HEK293 (cell line): ENCODE data around the gene P3H4.

ENCODE experiments used
- GLIS2 ChIP-seq: fragments of 450-650 bp; formaldehyde crosslinking; IDR thresholded peaks from 2 replicates; pipeline ENCODE4 v1.5.1; 2016; ENCODE audit warnings: missing biosample characterization, missing genetic modification characterization
- PRDM1 ChIP-seq: fragments of 450-650 bp; formaldehyde crosslinking; IDR thresholded peaks from 2 replicates; pipeline ENCODE4; 2016; ENCODE audit warnings: missing biosample characterization, missing genetic modification characterization
- TRIM28 ChIP-seq: IDR thresholded peaks from 2 replicates; pipeline ENCODE4 v1.6.1; 2011; ENCODE audit warnings: low read length, control low read depth, borderline replicate concordance
- ZBTB17 ChIP-seq: fragments of 450-650 bp; formaldehyde crosslinking; IDR thresholded peaks from 2 replicates; pipeline ENCODE4 v1.5.1; 2016; ENCODE audit warnings: missing biosample characterization, missing genetic modification characterization
- ZNF10 ChIP-seq: fragments of 450-650 bp; formaldehyde crosslinking; IDR thresholded peaks from 2 replicates; pipeline ENCODE4 v1.5.1; 2017; ENCODE audit warnings: missing biosample characterization, missing genetic modification characterization
- ZNF19 ChIP-seq: fragments of 450-650 bp; formaldehyde crosslinking; IDR thresholded peaks from 2 replicates; pipeline ENCODE4; 2016; ENCODE audit warnings: missing biosample characterization, missing genetic modification characterization, low read depth
- ZNF23 ChIP-seq: fragments of 450-650 bp; formaldehyde crosslinking; IDR thresholded peaks from 2 replicates; pipeline ENCODE4 v1.5.1; 2016; ENCODE audit warnings: missing biosample characterization, missing genetic modification characterization, borderline replicate concordance
- ZNF239 ChIP-seq: fragments of 450-650 bp; formaldehyde crosslinking; IDR thresholded peaks from 2 replicates; pipeline ENCODE4 v1.5.1; 2016; ENCODE audit warnings: missing biosample characterization, missing genetic modification characterization
- ZNF24 ChIP-seq: fragments of 450-650 bp; formaldehyde crosslinking; IDR thresholded peaks from 2 replicates; pipeline ENCODE4 v1.5.1; 2016; ENCODE audit warnings: missing biosample characterization, missing genetic modification characterization
- ZNF248 ChIP-seq: fragments of 450-650 bp; formaldehyde crosslinking; IDR thresholded peaks from 2 replicates; pipeline ENCODE4 v1.5.1; 2017; ENCODE audit warnings: missing biosample characterization, missing genetic modification characterization
- ZNF302 ChIP-seq: fragments of 450-650 bp; formaldehyde crosslinking; IDR thresholded peaks from 2 replicates; pipeline ENCODE4 v1.5.1; 2016; ENCODE audit warnings: missing biosample characterization, missing genetic modification characterization, low read depth
- ZNF335 ChIP-seq: fragments of 450-650 bp; formaldehyde crosslinking; conservative IDR thresholded peaks from 2 replicates; pipeline ENCODE4 v1.5.1; 2016; ENCODE audit warnings: missing biosample characterization, missing genetic modification characterization
- ZNF391 ChIP-seq: fragments of 450-650 bp; formaldehyde crosslinking; IDR thresholded peaks from 2 replicates; pipeline ENCODE4 v1.5.1; 2016; ENCODE audit warnings: low read depth, missing biosample characterization, missing genetic modification characterization, borderline replicate concordance
- ZNF473 ChIP-seq: fragments of 450-650 bp; formaldehyde crosslinking; IDR thresholded peaks from 2 replicates; pipeline ENCODE4 v1.5.1; 2017; ENCODE audit warnings: missing biosample characterization, missing genetic modification characterization
- ZNF558 ChIP-seq: fragments of 450-650 bp; formaldehyde crosslinking; IDR thresholded peaks from 2 replicates; pipeline ENCODE4 v1.5.1; 2016; ENCODE audit warnings: missing biosample characterization, missing genetic modification characterization
- ZNF658 ChIP-seq: fragments of 450-650 bp; formaldehyde crosslinking; IDR thresholded peaks from 2 replicates; pipeline ENCODE4; 2016; ENCODE audit warnings: missing biosample characterization, missing genetic modification characterization
- TF ChIP-seq, protein P1 (sequence below): fragments of 450-650 bp; formaldehyde crosslinking; IDR thresholded peaks from 2 replicates; pipeline ENCODE4 v1.5.1; 2016; ENCODE audit warnings: missing biosample characterization, missing genetic modification characterization
- TF ChIP-seq, protein P2 (sequence below): fragments of 450-650 bp; formaldehyde crosslinking; IDR thresholded peaks from 2 replicates; pipeline ENCODE4 v1.5.1; 2016; ENCODE audit warnings: missing biosample characterization, missing genetic modification characterization
- TF ChIP-seq, protein P3 (sequence below): fragments of 450-650 bp; formaldehyde crosslinking; IDR thresholded peaks from 2 replicates; pipeline ENCODE4 v1.5.1; 2016; ENCODE audit warnings: missing biosample characterization, missing genetic modification characterization
- TF ChIP-seq, protein P4 (sequence below): fragments of 450-650 bp; formaldehyde crosslinking; IDR thresholded peaks from 2 replicates; pipeline ENCODE4 v1.5.1; 2016; ENCODE audit warnings: missing biosample characterization, missing genetic modification characterization, low read depth
- TF ChIP-seq, protein P5 (sequence below): fragments of 450-650 bp; formaldehyde crosslinking; IDR thresholded peaks from 2 replicates; pipeline ENCODE4 v1.5.1; 2016; ENCODE audit warnings: missing biosample characterization, missing genetic modification characterization
- TF ChIP-seq, protein P6 (sequence below): fragments of 450-650 bp; formaldehyde crosslinking; IDR thresholded peaks from 2 replicates; pipeline ENCODE4 v1.5.1; 2016; ENCODE audit warnings: missing biosample characterization, missing genetic modification characterization, borderline replicate concordance
- TF ChIP-seq, protein P7 (sequence below): fragments of 450-650 bp; formaldehyde crosslinking; IDR thresholded peaks from 2 replicates; pipeline ENCODE4 v1.5.1; 2017; ENCODE audit warnings: missing biosample characterization, missing genetic modification characterization
- TF ChIP-seq, protein P8 (sequence below): fragments of 450-650 bp; formaldehyde crosslinking; IDR thresholded peaks from 2 replicates; pipeline ENCODE4 v1.5.1; 2017; ENCODE audit warnings: missing biosample characterization, missing genetic modification characterization

P3H4 gene

DNA sequence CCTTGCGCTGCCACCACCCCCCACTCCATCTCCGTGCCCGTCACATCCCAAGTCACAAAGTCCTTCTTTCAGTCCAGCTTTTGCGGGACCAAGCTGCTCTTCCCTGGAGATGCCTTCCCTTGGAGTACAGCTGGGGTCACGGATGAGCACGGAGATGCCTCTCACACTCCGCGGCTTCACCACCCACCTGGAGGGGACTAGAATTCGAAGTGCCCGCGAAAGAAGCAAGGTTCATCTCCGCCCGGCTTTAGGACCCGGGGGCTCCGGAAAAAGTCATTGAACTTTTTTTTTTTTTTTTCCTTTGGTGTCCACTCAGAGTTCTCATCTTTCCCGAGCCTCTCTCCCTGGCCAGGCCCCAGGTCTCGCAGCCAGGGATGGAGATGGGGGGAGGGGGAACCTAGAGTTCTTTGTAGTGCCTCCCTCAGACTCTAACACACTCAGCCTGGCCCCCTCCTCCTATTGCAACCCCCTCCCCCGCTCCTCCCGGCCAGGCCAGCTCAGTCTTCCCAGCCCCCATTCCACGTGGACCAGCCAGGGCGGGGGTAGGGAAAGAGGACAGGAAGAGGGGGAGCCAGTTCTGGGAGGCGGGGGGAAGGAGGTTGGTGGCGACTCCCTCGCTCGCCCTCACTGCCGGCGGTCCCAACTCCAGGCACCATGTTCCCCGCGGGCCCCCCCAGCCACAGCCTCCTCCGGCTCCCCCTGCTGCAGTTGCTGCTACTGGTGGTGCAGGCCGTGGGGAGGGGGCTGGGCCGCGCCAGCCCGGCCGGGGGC lies 817 bp upstream of the P3H4 start, which contains the start of gene FKBP10 (continued):
- TF ChIP-seq ZNF23 (tag by site-specific recombination): no peak
- TF ChIP-seq, protein P1, sequence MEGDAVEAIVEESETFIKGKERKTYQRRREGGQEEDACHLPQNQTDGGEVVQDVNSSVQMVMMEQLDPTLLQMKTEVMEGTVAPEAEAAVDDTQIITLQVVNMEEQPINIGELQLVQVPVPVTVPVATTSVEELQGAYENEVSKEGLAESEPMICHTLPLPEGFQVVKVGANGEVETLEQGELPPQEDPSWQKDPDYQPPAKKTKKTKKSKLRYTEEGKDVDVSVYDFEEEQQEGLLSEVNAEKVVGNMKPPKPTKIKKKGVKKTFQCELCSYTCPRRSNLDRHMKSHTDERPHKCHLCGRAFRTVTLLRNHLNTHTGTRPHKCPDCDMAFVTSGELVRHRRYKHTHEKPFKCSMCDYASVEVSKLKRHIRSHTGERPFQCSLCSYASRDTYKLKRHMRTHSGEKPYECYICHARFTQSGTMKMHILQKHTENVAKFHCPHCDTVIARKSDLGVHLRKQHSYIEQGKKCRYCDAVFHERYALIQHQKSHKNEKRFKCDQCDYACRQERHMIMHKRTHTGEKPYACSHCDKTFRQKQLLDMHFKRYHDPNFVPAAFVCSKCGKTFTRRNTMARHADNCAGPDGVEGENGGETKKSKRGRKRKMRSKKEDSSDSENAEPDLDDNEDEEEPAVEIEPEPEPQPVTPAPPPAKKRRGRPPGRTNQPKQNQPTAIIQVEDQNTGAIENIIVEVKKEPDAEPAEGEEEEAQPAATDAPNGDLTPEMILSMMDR (tag by site-specific recombination): peak; percentile 57; the same call in 1 of the 2 replicates
- peak; percentile 12; the same call in 1 of the 2 replicates for TF ChIP-seq ZNF391
- TF ChIP-seq, protein P2, sequence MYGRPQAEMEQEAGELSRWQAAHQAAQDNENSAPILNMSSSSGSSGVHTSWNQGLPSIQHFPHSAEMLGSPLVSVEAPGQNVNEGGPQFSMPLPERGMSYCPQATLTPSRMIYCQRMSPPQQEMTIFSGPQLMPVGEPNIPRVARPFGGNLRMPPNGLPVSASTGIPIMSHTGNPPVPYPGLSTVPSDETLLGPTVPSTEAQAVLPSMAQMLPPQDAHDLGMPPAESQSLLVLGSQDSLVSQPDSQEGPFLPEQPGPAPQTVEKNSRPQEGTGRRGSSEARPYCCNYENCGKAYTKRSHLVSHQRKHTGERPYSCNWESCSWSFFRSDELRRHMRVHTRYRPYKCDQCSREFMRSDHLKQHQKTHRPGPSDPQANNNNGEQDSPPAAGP: peak; percentile 20; the same call in 1 of the 2 replicates
- TF ChIP-seq PRDM1: no peak
- TF ChIP-seq ZNF658 (tag by site-specific recombination): no peak
- TF ChIP-seq ZNF558 (tag by site-specific recombination): peak; percentile 62; the same call in 1 of the 2 replicates
- peak; percentile 78 for TF ChIP-seq ZNF335 (tag by site-specific recombination)
- no peak for TF ChIP-seq ZNF248 (tag by site-specific recombination)
- peak; percentile 70 for TF ChIP-seq ZBTB17 (tag by site-specific recombination)
- TF ChIP-seq ZNF239 (tag by site-specific recombination): 0 out of 2 replicates have a peak, but pooled peaks have one; percentile 33
- TF ChIP-seq, protein P3, sequence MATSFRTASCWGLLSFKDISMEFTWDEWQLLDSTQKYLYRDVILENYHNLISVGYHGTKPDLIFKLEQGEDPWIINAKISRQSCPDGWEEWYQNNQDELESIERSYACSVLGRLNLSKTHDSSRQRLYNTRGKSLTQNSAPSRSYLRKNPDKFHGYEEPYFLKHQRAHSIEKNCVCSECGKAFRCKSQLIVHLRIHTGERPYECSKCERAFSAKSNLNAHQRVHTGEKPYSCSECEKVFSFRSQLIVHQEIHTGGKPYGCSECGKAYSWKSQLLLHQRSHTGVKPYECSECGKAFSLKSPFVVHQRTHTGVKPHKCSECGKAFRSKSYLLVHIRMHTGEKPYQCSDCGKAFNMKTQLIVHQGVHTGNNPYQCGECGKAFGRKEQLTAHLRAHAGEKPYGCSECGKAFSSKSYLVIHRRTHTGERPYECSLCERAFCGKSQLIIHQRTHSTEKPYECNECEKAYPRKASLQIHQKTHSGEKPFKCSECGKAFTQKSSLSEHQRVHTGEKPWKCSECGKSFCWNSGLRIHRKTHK (tag by site-specific recombination): no peak
- TF ChIP-seq, protein P4, sequence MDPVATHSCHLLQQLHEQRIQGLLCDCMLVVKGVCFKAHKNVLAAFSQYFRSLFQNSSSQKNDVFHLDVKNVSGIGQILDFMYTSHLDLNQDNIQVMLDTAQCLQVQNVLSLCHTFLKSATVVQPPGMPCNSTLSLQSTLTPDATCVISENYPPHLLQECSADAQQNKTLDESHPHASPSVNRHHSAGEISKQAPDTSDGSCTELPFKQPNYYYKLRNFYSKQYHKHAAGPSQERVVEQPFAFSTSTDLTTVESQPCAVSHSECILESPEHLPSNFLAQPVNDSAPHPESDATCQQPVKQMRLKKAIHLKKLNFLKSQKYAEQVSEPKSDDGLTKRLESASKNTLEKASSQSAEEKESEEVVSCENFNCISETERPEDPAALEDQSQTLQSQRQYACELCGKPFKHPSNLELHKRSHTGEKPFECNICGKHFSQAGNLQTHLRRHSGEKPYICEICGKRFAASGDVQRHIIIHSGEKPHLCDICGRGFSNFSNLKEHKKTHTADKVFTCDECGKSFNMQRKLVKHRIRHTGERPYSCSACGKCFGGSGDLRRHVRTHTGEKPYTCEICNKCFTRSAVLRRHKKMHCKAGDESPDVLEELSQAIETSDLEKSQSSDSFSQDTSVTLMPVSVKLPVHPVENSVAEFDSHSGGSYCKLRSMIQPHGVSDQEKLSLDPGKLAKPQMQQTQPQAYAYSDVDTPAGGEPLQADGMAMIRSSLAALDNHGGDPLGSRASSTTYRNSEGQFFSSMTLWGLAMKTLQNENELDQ: no peak
- TF ChIP-seq, protein P5, sequence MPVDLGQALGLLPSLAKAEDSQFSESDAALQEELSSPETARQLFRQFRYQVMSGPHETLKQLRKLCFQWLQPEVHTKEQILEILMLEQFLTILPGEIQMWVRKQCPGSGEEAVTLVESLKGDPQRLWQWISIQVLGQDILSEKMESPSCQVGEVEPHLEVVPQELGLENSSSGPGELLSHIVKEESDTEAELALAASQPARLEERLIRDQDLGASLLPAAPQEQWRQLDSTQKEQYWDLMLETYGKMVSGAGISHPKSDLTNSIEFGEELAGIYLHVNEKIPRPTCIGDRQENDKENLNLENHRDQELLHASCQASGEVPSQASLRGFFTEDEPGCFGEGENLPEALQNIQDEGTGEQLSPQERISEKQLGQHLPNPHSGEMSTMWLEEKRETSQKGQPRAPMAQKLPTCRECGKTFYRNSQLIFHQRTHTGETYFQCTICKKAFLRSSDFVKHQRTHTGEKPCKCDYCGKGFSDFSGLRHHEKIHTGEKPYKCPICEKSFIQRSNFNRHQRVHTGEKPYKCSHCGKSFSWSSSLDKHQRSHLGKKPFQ (tag by site-specific recombination): peak; percentile 60
- TF ChIP-seq, protein P6, sequence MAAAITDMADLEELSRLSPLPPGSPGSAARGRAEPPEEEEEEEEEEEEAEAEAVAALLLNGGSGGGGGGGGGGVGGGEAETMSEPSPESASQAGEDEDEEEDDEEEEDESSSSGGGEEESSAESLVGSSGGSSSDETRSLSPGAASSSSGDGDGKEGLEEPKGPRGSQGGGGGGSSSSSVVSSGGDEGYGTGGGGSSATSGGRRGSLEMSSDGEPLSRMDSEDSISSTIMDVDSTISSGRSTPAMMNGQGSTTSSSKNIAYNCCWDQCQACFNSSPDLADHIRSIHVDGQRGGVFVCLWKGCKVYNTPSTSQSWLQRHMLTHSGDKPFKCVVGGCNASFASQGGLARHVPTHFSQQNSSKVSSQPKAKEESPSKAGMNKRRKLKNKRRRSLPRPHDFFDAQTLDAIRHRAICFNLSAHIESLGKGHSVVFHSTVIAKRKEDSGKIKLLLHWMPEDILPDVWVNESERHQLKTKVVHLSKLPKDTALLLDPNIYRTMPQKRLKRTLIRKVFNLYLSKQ (tag by site-specific recombination): no peak
- TF ChIP-seq, protein P7, sequence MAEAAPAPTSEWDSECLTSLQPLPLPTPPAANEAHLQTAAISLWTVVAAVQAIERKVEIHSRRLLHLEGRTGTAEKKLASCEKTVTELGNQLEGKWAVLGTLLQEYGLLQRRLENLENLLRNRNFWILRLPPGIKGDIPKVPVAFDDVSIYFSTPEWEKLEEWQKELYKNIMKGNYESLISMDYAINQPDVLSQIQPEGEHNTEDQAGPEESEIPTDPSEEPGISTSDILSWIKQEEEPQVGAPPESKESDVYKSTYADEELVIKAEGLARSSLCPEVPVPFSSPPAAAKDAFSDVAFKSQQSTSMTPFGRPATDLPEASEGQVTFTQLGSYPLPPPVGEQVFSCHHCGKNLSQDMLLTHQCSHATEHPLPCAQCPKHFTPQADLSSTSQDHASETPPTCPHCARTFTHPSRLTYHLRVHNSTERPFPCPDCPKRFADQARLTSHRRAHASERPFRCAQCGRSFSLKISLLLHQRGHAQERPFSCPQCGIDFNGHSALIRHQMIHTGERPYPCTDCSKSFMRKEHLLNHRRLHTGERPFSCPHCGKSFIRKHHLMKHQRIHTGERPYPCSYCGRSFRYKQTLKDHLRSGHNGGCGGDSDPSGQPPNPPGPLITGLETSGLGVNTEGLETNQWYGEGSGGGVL (tag by site-specific recombination): peak; percentile 97
- no peak for TF ChIP-seq ZNF19 (tag by site-specific recombination)
- TF ChIP-seq, protein P8, sequence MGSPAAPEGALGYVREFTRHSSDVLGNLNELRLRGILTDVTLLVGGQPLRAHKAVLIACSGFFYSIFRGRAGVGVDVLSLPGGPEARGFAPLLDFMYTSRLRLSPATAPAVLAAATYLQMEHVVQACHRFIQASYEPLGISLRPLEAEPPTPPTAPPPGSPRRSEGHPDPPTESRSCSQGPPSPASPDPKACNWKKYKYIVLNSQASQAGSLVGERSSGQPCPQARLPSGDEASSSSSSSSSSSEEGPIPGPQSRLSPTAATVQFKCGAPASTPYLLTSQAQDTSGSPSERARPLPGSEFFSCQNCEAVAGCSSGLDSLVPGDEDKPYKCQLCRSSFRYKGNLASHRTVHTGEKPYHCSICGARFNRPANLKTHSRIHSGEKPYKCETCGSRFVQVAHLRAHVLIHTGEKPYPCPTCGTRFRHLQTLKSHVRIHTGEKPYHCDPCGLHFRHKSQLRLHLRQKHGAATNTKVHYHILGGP (tag by site-specific recombination): no peak
- TF ChIP-seq GLIS2 (tag by site-specific recombination): peak; percentile 91
- TF ChIP-seq TRIM28: no peak
- TF ChIP-seq ZNF473 (tag by site-specific recombination): no peak
- no peak for TF ChIP-seq ZNF302 (tag by site-specific recombination)
- TF ChIP-seq ZNF10 (tag by site-specific recombination): 0 out of 2 replicates have a peak, but pooled peaks have one; percentile 9
- TF ChIP-seq ZNF24 (tag by site-specific recombination): peak; percentile 41; the same call in 1 of the 2 replicates
